Activated CD8-positive, alpha-beta memory T cell treated with anti-CD3 and anti-CD28 coated beads for 36 hours (primary cell): ENCODE data around the gene SIGLEC11. TPM values are rescaled to one million over a fixed set of nuclear protein-coding genes. Genes with fewer than 3 reads are reported as not detected.
"Not testable (repeated sequence)": the region's sequence is repeated elsewhere in the genome, so short reads cannot be mapped to it uniquely, and the experiment has no call there.

Experiments
- CTCF ChIA-PET: fragments of 350-600 bp; sonication (Branson Sonifier 250); formaldehyde crosslinking; loops from one replicate; lab custom pipeline; 2021; ENCODE audit warnings: antibody characterized with exemption; lab: Charles Lee
- POLR2A ChIA-PET: fragments of 350-600 bp; sonication (Branson Sonifier 250); formaldehyde crosslinking; loops from one replicate; lab custom pipeline; 2021; ENCODE audit warnings: antibody characterized with exemption; lab: Charles Lee
- total RNA-seq, 2 experiments: library from RNA; stranded (reverse); gene quantifications; one replicate each; pipeline ENCODE4 v1.2.3, GENCODE V29; 2021

SIGLEC11 gene
- total RNA-seq, 2 experiments from 2014 or later = not detected

- ChIA-PET CTCF (interaction anchor here (1.1 kb wide), 1 partner anchor 51 kb away, joined by 4 read pairs; no protein-coding TSS in a partner anchor), POLR2A (no interaction called here)
Measured at GRCh38 chr19:49932731-49933131, 28.2 kb downstream of the SIGLEC11 start.

- ChIA-PET CTCF (no interaction called here), POLR2A (no interaction called here)
Measured at GRCh38 chr19:49932041-49932451, 28.9 kb downstream of the SIGLEC11 start.

- POLR2A ChIA-PET = interaction anchor here (0.6 kb wide), 1 partner anchor 35 kb away, joined by 3 read pairs; the partner anchor contains the start of gene IL4I1
- CTCF ChIA-PET = no interaction called here
Measured at GRCh38 chr19:49931293-49932040, 29.5 kb downstream of the SIGLEC11 start.

- CTCF ChIA-PET = interaction anchor here (1.1 to 2.7 kb wide), 3 partner anchors 16 to 95 kb away, joined by 3 to 13 read pairs (median 5); partner anchors contain the start of genes VRK3 and ZNF473
- POLR2A ChIA-PET = interaction anchor here (1.0 to 2.2 kb wide), 3 partner anchors 36 to 80 kb away, joined by 3 to 12 read pairs (median 8); partner anchors contain the start of genes AKT1S1 and TBC1D17
Measured at GRCh38 chr19:49930483-49931011, 30.4 kb downstream of the SIGLEC11 start.

GRCh38 chr19:49929611-49930482 is 31.1 kb downstream of the SIGLEC11 start:
- ChIA-PET CTCF (interaction anchor here (1.1 to 2.7 kb wide), 7 partner anchors 8 to 96 kb away, joined by 3 to 13 read pairs (median 3); partner anchors contain the start of genes PTOV1, VRK3 and ZNF473), POLR2A (interaction anchor here (0.6 to 2.2 kb wide), 10 partner anchors 32 to 332 kb away, joined by 3 to 12 read pairs (median 4); partner anchors contain the start of genes AKT1S1, IL4I1, TBC1D17 and ZNF473)

GRCh38 chr19:49929121-49929610 is 31.8 kb downstream of the SIGLEC11 start, which contains the start of the genes ATF5 and NUP62:
Gene ATF5 (plus strand): TSS chr19:49929205. CDS start chr19:49930851, 1,646 bp downstream.
Gene NUP62 (minus strand): TSS chr19:49929504. CDS start chr19:49909807, 19,697 bp downstream.
- CTCF ChIA-PET = interaction anchor here (1.0 to 2.7 kb wide), 9 partner anchors 8 to 96 kb away, joined by 3 to 13 read pairs (median 3); partner anchors contain the start of genes PTOV1, VRK3 and ZNF473
- POLR2A ChIA-PET = interaction anchor here (0.6 to 2.2 kb wide), 12 partner anchors 9 to 331 kb away, joined by 3 to 12 read pairs (median 4); partner anchors contain the start of genes AKT1S1, IL4I1, TBC1D17 and ZNF473

DNA sequence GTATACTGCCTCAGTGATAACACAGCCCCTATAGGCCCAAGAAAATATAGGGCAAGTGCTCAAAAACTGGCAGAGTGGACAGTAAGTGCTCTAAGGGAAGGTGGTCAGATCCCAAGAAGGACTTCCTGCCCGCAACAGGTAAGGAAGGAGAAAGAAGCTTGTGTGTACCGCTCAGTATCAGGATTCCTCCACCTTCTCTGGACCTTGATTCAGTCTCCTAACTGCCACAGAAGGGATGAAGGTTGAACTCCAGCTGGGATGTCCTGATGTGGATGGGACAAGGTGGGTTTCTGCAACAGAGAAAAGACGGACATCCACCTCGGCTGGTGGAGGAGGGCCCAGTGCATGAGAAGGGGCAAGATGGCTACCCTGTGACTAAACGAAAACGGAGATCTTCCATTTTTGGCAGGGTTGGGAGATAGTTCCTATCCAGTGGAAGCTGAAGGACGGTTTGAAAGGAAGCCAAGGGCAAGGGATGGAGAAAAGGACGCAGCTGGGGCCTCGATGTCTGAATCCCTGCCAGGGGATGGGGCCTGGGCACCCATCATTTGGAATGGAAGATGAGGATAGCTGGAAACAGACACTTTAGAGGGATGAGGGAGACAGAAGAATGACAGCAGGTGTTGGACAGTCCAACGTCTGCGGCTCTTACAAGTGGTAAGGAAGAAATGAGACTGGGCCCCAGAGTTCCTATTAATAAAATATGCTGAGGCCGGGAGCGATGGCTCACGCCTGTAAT is 33.3 kb downstream of the SIGLEC11 start:
- POLR2A ChIA-PET = interaction anchor here (0.7 to 2.2 kb wide), 6 partner anchors 16 to 61 kb away, joined by 3 to 8 read pairs (median 4); no protein-coding TSS in a partner anchor
- CTCF ChIA-PET = interaction anchor here (0.6 to 2.7 kb wide), 6 partner anchors 9 to 63 kb away, joined by 3 to 13 read pairs (median 4); no protein-coding TSS in a partner anchor

DNA sequence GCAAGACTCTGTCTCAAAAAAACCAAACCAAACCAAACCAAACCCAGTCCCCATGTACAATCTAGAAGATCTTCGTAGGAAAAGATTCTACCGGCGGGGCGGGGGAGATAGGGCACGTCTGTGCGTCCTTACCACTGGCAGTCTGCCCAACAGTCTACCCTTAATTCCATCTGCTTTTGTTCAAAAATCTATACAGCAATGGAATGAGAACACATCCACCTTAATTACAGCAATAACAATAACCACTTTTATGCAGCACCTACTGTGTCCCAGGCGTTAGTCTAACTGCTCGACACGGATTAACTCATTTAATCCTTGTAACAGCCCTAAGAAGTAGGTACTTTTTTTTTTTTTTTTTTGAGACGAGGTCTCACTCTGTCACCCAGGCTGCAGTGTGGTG is 34.5 kb downstream of the SIGLEC11 start:
- CTCF ChIA-PET = interaction anchor here (0.9 kb wide), 1 partner anchor 8 kb away, joined by 3 read pairs; no protein-coding TSS in a partner anchor

GRCh38 chr19:49925486-49925885 is 35.5 kb downstream of the SIGLEC11 start:
- CTCF ChIA-PET = interaction anchor here (0.6 to 1.5 kb wide), 2 partner anchors 11 to 81 kb away, joined by 3 read pairs; no protein-coding TSS in a partner anchor
- POLR2A ChIA-PET = no interaction called here

More for the DNA sequence above, 34.5 kb downstream of the SIGLEC11 start:
- POLR2A ChIA-PET = no interaction called here

DNA sequence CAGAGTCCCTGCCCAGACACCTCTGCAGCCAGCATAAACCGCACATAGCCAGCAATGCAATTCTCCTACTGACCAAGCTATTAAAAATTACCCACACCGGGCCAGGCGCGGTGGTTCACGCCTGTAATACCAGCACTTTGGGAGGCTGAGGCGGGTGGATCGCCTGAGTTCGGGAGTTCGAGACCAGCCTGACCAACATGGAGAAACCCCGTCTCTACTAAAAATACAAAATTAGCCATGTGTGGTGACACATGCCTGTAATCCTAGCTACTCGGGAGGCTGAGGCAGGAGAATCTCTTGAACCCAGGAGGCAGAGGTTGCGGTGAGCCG is 36.1 kb downstream of the SIGLEC11 start:
- POLR2A ChIA-PET = not testable (repeated sequence)
- CTCF ChIA-PET = interaction anchor here (1.5 kb wide), 1 partner anchor 11 kb away, joined by 3 read pairs; no protein-coding TSS in a partner anchor

DNA sequence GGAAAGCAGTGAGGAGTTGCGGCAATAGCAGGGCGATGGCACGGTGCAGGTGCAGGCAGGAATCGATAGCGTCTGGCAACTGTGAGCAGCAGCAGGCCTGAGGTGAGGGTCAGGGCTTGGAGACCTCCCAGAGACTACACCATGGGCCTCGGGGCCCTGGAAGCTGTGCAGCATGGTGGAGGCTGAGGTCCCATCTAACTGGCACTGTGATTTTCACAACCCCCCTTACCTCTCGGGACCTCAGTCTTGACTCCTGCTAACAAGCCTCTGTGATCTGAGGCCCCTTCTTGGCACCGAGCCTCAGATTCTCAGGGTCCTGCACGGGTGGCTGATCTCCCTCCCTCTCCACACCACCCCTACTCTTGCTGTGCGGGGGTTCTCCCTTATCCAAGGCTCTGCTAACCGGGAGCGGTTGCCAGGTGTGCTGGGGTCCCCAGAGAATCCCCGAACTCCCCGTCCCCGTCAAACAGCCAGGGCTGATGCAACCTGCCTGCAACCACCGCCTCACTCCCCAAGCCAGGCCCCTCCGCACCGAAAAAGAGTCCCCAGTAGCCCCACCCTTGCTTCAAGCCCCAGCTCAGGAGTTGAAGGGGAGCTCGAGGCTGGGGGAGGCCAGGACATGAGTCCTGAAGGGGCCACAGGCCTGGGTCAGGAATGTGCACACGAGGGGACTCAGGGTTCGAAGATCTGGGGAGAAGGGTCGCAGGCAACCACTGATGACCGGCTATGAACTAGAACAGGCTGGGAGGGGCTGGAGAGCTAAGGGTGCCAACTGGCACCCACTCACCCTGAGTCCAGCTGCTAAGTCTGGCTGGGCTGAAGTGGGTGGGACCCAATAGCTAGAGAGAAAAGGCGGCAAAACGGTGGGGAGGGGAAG is 36.7 kb downstream of the SIGLEC11 start:
- CTCF ChIA-PET = interaction anchor here (1.5 kb wide), 1 partner anchor 10 kb away, joined by 3 read pairs; no protein-coding TSS in a partner anchor
- POLR2A ChIA-PET = no interaction called here

- POLR2A ChIA-PET = no interaction called here
- CTCF ChIA-PET = interaction anchor here (1.0 kb wide), 1 partner anchor 10 kb away, joined by 3 read pairs; no protein-coding TSS in a partner anchor
Measured at GRCh38 chr19:49923055-49924003, 37.6 kb downstream of the SIGLEC11 start.

DNA sequence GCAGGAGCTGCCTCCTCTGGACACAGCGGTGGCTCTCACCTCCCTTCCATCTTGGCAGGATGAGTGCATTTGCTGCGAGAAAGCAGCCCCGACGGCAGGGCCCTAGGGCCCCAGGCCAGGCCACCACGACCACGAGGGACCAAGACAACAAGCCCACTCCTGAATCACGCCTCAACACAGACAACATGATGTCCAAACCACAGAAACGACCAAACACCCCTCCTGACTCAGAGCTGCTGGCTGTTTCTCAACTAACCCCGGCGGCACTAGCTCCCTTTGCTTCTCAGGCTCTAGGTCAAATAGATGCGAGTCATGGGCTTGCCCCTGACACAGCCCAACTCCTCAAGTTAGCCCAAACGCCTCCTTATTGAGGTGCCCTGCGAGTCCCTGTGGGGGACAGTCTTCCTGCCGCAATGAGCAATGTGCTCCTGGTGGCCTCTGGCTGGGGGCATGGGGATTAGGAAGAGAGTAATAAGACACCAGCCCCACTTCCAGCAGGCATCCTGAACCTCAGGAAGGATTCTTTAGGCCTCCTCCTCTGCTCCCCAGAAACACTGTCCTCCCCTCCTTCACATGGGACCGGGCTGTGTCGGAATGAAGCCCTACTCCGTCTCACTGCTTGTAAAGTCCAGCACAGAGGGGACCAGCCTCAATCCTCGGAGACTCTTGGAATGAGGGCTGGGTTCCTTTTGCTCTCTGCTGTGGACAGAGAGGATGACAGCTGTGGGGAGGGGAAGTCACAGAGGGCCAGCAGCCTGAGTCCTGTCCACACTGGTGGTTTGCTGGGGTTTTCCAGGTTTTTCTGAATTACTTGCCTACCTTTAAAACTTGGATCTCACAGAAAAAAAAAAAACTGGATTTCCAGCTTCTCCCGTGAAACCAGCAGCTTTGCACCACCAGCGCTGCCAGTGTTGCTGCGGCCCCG is 38.8 kb downstream of the SIGLEC11 start:
- POLR2A ChIA-PET = no interaction called here

GRCh38 chr19:49920624-49921363 is 40.2 kb downstream of the SIGLEC11 start:
- ChIA-PET CTCF (no interaction called here), POLR2A (interaction anchor here (0.7 to 1.3 kb wide), 2 partner anchors 8 to 9 kb away, joined by 3 to 6 read pairs; partner anchors contain the start of gene ATF5)

More for the DNA sequence above, 38.8 kb downstream of the SIGLEC11 start:
- CTCF ChIA-PET = interaction anchor here (1.0 kb wide), 1 partner anchor 9 kb away, joined by 3 read pairs; no protein-coding TSS in a partner anchor
